NOMO-1 treated with dmso at 0.1 percent for 144 hours (cell line): ENCODE measurements around the gene CA11.
A peak's percentile ranks its signal among the peaks of the same experiment; 100 is the strongest.
"Not testable (repeated sequence)": the region's sequence is repeated elsewhere in the genome, so short reads cannot be mapped to it uniquely, and the experiment has no call there.

ENCODE experiments used
- DNase-seq: peaks from one replicate; lab custom pipeline; 2025; ENCODE audit not compliant: unreplicated experiment; lab: John Stamatoyannopoulos, UW

Gene CA11

DNA sequence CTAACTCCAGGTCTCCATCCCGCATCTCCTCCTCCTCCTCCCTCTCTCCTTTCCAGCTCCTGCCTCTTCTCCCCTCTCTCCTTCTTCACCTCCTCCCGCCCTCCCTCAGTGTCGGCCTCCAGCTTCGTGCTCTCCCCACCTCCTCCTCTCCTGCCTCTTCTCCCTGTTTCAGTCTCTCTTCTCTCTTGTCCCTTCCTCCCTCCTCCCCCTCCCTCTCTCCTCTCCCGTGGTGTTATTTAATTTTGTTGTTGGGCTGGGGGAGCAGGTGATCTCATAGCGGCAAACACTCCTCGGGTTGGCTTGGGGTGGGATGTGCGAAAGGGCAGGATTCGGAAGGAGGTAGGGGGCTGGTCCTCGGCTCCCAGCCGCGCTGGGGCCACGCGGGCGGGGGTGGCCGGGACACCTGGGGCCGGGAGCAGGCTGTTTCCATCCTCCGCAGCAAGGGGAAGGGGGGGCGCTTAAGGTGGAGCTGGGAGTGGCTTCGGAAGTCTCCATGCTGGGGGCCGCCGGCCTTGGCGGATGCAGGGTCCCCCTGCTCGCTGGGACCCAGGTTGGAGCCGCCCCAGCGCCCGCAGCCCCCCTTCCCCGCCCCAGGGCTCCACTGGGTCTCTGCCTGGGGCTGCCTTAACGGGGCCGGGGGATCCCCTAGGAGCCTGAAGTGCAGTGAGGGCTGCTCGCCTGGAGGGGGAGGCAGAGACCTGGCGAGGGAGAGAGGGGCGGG, at the start of gene CA11:
CA11 (minus strand) TSS at position 187 of the 721 bp plus-strand sequence. CDS start 555 bp downstream, outside the sequence.
- DNase-seq = peak; percentile 91

DNA sequence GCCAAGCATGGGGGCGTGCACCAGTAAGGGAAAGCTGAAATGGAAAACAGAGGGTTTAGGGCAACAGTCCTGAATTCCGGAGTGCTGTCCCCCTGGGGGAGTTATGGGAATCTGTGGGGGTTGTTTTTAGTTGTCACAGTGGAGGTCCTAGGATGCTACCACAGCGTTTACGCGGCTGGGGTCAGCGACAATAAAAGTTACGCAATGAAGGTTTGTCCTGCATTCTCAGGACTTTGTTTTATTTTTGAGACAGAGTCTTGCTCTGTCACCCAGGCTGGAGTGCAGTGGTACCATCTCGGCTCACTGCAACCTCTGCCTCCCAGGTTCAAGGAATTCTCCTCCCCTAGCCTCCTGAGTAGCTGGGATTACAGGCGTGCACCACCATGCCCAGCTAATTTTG, 47.6 kb upstream of the CA11 start:
- not testable (repeated sequence) for DNase-seq

DNA sequence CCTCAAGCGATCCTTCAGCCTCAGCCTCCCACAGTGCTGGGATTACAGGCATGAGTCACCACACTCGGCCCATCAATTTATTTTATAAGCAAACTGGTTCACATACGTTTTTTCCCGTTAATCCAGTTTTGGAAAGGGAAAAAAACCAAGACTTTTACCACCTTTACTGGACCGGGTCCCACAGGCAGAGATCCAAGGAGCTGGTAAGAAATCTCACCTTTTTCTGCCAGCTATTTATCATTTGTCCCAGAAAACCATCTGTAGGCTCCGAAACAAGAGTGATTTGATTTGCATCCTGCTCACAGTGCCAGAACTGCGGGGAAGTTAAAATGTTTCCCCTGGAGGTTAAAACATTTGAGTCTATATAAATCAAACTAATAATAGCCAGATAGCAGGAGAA, 43.5 kb upstream of the CA11 start:
- DNase-seq = no peak

DNA sequence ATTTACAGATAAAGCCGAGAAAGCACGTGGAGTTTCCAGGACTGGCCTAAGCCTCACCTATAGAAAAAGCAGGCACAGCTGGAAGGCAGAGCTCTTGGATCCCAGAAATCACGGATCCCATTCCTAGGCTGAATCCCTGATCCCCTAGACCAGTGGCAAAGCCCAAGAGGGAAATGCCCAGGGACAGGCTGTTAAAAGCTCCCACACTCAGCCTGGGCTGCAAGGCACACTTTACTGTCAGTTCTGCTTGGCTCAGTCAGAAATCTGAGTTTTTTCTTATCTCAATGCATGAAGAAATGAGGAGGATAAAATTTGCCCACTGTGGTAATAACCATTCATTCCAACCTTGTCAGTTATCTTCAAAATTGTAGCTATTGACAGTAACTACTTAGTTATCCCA, 41.8 kb upstream of the CA11 start:
- no peak for DNase-seq

DNA sequence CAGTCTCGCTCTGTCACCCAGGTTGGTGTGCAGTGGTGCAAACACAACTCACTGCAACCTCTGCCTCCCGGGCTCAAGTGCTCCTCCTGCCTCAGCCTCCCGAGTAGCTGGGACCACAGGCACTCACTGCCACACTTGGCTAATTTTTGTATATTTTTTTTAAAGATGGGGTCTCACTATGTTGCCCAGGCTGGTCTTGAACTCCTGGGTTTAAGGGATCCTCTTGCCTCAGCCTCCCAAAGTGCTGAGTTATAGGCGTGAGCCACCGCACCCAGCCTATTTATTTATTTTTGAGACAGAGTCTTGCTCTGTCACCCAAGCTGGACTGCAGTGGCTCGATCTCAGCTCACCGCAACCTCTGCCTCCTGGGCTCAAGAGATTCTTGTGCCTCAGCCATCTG, 40.6 kb upstream of the CA11 start:
- not testable (repeated sequence) for DNase-seq

DNA sequence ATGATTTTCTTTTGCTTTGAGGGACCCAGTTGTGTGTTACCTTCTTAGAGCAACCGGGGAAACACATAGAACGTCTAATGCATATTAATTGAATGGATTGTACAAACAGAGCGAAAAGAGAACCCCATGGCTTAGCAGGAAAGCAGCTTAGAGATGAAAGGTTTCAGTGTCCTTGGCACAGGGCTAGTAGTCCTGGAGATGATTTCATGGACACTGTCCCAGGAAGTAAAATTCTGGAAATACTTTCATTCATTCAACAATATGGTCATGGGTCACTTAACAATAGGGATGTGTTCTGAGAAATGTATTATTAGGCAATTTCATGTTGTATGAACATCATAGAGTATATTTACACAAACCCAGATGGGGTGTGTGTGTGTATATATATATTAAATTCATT, 40.1 kb upstream of the CA11 start:
- DNase-seq = no peak

DNA sequence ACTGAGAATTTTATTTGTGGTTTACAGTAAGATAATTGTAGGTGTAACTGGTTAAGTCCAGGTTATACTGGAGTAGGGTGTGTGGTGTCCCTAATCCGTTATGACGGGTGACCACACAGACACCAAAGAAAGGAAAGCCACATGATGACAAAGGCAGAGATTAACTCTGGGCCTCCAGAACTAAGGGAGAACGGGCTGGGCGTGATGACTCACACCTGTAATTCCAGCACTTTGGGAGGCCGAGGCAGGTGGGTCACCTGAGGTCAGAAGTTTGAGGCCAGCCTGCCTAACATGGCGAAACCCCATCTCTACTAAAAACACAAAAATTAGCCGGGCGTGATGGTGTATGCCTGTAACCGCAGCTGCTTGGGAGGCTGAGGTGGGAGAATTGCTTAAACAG, 39.6 kb upstream of the CA11 start:
- DNase-seq = no peak

DNA sequence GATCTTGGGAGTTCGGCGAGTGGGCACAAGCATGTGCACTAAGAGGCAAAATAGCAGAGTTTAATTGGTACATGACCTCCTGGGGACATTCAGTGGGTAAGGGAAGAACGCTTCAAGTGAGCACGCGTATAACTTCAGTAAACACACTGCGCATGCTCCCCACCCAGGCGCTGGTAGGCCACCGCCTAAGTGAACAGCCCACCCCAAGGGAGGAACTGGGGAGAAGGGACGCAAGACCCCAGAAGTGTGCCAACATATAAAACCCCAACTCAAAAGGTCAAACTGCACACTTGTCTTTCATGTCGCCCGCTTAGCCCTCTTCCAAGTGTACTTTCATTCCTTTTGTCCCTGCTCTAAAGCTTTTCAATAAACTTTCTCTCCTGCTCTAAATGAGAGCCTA, 37.4 kb upstream of the CA11 start:
- DNase-seq = no peak

DNA sequence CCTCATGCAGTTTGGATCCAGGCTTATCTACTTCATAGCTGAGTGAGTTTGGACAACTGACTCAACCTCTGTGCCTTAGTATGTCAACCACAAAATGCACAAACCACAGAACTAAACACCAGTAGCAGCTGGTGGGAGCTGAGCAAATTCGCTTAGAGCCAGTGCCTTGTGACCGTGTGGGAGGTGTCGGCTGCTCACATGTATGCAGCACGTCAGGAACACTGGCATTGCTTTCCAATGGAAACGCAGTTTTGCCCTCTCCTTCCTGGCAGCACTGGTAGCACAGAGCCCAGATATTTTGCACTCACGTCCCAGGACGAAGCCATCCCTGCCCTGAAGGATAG, 35.1 kb upstream of the CA11 start:
- no peak for DNase-seq

DNA sequence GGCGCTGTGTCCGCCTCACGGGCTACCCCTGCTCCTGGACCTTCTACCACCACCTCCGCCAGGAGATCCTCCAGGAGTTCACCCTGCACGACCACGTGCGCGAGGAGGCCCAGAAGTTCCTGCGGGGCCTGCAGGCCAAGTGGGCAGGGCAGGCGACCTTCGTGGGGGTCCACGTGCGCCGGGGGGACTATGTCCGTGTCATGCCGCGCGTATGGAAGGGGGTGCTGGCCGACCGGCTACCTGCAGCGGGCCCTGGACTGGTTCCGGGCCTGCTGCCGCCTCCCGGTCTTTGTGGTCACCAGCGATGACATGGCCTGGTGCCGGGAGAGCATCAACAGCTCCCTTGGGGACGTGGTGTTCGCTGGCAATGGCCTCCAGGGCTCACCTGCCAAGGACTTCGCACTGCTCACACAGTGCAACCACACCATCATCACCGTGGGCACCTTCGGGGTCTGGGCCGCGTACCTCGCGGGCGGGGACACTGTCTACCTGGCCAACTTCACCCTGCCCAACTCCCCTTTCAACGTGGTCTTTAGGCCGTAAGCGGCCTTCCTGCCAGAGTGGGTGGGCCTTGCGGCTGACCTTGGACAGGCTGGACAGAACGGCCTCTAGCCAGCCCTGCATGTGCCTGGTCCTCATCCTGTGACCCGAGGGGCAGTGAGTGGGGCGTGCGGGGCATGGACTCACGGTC, 34.6 kb upstream of the CA11 start:
- no peak for DNase-seq

DNA sequence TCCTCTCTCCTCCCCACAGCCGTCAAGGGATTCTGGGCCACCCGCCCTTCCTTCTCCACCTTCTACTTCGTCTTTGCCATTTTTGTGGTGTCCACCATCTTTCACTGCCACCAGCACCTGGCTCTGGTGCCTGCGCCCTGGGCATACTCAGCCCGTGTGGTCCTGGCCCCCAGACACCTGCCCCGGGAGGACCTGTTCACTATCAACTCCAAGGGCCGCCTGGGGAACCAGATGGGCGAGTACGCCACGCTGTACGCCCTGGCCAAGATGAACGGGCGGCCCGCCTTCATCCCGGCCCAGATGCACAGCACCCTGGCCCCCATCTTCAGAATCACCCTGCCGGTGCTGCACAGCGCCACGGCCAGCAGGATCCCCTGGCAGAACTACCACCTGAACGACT, 34.0 kb upstream of the CA11 start:
- DNase-seq = not testable (repeated sequence)

DNA sequence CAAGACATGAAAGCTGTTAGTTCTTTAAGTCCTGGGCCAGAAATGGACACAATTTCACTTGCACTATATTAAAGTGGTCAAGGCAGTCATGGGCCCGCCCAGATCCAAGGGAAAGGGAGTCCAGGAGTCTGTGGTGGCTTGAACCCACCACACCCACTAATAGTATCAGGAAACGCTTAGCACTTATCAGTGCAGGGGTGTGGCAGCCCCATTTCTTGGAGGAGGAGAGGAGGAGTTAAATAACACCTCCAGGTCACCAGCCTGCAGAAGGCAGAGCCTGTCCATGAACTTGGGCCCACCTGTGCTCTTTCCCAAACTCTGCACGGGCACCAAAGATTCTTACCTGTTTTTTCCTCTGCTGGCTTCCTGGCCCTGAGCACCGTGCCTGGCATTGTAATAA, 32.2 kb upstream of the CA11 start:
- no peak for DNase-seq

DNA sequence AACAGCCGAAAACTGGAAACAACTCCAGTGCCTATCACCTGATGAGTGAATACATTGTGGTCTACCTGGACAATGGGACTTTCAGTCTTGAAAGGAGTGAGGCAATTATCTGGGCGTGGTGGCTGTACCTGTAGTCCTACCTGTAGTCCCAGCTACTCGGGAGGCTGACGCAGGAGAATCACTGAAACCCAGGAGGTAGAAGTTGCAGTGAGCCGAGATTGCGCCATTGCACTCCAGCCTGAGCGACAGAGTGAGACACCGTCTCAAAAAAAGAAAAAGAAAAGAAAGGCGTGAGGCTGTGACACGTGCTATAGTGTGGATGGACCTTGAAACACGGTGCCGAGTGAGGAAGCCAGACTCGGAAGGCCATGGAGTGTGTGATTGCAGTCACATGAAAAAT, 30.9 kb upstream of the CA11 start:
- DNase-seq = no peak

DNA sequence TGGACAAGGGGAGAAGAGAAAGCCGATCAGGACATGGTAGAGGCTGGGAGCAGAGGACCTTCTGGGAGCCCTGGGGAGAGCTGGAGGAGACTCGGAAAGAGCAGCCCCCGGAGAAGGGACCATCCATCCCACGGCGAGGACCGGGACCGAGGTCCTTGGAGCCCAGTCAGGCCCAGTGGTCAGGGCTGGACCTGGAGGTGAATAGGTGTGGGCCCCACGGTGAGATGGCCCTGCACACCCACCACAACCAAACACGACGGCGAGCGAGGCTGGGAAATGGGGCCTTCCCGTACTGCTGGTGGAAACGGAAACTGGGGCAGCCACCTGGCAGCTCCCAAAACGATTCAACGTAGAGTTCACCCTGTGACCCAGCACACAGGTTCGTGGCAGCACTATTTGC, 30.5 kb upstream of the CA11 start:
- DNase-seq = no peak

DNA sequence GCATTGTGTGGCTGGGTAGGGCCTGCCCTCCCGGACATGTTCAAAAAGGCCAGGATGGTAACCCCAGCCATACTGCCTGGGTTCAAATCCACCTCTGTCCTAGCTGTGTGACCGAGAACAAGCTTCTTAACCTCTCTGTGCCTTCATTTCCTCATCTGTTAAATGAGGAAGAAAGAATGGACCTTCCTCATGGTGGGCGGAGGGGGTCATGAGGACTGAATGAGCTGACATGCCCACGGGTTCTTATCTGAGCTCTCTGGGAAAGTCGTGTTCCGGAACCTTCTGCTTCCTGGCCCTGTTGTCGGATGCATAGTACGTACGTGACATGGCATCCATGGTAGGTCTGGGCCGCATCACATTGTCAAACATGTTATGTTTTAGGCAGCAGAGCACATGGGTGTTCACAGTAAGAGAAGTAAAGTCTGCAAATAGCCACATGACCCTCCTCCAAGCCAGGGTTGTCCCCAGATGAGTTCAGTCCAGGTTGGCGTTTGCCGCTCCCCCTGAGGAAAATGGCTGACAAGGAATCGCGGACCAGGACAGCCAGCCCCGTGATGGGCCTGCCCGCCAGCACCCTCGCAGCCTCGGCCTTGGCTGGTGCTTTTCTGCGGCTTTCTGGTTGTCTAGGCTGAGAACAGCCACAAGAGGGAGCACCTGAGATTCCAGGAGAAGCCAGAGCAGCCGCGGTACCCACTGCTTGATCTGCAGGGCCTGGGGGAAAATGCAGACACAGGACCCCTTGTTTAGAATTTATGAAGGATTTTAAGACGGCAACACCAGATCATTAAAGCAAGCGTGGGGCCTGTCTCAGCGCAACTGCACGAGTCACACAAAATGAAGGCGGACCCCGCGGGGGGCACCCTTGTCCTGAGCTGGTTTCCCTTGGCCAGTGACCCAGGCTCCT, 29.2 kb upstream of the CA11 start:
- peak; percentile 43 for DNase-seq

DNA sequence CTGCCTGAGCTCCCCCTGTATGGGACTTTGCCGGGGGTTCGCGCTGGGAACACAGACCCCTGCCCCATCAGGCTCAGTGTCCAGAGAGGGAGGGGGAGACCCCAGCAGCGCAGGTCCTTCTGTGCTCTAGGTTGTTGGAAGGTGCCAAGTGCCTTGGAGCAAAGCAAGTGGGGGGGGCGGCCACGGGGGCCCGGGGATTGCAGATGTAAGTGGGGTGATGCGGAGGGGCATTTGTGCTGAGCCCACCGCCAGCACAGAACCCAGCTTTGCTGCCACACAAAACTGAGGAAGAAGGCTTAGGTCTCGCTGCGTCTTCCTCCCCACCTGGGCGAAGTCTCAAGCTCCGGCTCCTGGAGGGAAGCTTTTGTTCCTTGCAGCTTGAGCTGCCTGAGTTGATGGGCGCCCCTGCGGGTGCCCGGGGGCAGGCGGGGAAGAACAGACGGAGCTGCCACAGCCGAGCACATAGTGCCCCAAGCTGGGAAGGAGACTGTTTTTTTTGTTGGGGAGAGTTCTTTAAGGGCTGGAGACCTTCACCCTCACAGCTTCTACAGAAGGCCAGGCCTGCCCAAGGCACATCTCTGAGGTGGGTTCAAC, 28.3 kb upstream of the CA11 start:
- no peak for DNase-seq

DNA sequence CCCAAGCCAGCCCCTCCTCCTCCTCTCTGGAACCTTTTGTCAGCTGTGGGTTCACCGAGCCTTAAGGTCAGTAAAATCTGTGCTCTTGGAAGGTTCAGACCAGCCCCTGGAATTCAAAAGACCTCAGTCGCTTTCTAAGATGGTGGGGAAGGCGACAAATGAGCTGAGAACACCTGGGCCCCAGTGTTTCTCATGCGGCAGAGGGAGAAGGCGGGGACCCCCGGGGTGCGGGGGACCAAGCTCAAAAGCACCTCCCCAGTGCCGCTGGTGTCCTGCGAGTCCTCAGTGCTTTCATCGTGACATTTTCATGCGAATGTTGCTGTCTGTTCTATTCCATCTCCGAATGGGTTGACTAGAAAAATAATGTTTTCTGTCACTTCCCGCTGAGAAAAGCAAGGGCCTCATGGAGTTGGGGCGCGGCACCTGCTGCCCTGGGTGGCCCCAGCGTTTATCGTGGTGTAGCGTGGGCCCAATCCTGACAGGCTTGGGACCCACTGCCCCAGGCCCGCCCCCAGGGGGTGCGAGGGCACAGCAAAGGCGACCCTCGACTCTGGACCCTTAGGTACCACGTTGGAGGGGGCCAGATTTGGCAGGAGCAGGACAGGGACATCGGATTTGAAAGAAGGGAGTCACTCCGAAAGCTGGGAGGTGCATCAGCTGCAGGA, 27.6 kb upstream of the CA11 start:
- DNase-seq = no peak

DNA sequence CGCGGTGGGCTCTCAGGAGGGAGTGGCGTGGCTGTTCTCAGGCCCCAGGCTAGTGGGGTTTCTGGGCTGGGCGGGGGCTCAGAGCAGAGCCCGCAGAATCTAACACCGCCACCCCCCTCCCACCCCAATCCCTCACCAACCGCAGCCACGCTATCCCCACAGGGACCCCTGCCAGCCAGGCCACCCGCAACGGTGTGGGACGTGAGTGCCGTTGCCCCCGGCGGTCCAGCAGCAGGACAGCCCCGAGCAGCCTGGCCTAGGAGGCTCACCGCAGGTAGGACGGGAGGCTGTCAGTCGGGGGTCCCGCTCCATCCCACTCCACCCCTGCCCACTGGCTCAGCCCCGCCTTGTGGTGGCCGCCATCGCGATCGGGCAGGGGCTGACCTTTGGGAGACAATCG, 27.0 kb upstream of the CA11 start, which contains the start of gene NTN5:
NTN5 (minus strand) TSS at position 24 of the 400 bp plus-strand sequence. CDS start 2,031 bp downstream, outside the sequence.
- no peak for DNase-seq

DNA sequence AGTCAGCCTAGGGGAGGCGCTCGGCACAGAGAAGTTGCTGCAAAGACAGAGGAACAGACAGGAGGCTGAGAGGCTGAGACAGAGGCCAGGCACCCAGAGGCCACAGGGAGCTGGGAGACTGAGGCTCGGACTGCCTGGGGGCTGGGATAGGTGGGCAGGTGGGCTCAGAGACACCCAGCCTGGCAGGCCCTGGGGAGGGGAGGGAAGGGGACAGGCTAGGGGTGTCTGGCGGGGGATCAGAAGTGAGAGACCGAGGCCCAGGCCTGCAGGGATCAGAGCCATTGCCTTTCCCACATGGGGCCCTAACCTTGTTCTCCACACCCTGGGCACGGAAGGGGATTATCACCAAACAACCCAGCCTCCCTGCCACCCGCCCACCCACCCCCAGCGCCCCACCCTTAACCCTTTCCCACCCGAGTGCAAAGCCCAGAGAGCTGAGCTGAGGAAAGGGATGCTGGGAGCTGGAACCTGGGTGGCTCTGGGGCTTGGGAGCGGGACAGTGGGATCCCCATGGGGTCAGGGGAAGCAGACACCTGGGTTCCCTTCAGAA, 25.5 kb upstream of the CA11 start:
- DNase-seq = no peak

DNA sequence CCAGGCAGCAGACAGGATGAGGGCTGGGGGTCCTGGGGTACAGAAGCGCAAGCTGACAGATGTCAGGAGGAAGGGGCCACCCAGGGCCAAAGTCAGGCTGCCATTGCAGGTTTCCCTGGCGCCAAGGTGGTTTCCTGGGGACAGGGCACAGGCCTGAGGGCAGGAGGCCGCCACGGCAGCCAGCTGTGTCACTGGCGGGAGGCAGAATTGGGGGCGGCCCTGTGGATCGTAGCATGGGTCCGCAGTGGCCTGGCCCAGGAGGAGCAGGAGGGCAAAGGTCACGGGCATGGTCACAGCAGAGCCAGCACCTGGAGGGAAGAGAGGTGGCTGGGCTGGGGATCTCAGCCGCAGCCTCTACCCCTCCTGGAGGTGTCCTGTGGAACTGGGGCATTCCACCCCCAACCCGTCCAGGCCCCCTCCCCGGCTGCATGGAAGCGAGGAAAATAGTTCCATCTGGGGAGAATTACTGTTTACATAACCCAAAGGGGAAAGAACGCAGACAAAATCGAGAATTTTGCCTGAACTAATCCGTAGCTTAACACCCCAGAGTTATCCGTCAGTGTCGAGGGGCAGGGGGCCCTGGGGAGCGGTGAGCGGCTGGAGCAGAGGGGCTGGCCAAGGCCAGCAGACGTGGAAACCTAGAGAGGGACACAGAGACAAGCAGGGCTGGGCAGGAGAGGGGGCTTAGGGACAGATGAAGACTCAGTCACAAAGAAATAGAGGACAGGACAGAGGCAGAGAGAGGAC, 24.9 kb upstream of the CA11 start:
- DNase-seq = no peak
